ENCODE results near the gene ZFP36L2.

DNA sequence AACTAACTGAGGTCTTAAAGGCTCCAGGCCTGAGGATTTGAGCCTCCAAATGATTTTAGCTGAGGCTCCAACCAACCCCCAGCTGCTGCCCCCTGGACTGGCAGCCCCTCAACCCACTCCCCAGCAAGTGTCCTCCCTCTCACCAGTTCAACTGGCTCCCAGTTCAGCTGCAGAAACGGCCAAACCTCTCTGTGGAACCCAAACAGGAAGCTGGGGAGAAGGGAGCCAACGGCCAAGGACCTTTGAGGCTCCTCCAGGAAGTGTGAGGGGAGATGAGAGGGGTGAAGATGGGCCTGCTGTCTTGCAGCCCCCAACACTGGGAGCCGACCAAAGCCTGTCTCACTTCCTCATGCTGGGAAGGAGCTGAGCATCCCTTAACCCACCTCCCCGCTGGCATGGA lies 24.9 kb downstream of the ZFP36L2 start:
- TF ChIP-seq, protein P1, sequence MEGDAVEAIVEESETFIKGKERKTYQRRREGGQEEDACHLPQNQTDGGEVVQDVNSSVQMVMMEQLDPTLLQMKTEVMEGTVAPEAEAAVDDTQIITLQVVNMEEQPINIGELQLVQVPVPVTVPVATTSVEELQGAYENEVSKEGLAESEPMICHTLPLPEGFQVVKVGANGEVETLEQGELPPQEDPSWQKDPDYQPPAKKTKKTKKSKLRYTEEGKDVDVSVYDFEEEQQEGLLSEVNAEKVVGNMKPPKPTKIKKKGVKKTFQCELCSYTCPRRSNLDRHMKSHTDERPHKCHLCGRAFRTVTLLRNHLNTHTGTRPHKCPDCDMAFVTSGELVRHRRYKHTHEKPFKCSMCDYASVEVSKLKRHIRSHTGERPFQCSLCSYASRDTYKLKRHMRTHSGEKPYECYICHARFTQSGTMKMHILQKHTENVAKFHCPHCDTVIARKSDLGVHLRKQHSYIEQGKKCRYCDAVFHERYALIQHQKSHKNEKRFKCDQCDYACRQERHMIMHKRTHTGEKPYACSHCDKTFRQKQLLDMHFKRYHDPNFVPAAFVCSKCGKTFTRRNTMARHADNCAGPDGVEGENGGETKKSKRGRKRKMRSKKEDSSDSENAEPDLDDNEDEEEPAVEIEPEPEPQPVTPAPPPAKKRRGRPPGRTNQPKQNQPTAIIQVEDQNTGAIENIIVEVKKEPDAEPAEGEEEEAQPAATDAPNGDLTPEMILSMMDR (IDR thresholded peaks at IDR 0.05; ENCODE audit: low read depth, low read length): no peak
- TF ChIP-seq EZH2phosphoT487 (IDR thresholded peaks at IDR 0.05; ENCODE audit: low read depth): no peak

Measured in OCI-LY3 (cell line).